ENCODE data around the gene TMTC2.
"Not testable (repeated sequence)": the region's sequence is repeated elsewhere in the genome, so short reads cannot be mapped to it uniquely, and the experiment has no call there.

The TMTC2 gene

DNA sequence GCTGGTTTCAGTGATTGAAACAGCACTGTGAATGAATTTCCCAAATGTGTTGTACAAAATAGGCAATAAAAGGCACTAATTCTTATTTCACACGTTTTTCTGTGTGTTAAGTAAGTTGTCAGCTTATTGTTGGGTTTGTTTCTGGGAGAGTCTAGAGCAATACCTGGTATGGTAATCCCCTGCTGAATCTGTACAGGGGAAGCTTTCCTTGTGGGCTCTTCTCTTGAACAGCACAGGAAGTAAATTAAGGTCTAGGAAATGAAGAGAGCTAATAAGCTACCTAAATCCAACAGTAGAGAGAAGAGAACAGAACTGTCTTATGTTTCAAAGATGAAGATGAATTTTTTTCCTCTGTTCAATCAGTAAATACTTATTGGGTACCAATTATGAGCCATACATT is 406.7 kb downstream of the TMTC2 start:
- no peak for DNase-seq

DNA sequence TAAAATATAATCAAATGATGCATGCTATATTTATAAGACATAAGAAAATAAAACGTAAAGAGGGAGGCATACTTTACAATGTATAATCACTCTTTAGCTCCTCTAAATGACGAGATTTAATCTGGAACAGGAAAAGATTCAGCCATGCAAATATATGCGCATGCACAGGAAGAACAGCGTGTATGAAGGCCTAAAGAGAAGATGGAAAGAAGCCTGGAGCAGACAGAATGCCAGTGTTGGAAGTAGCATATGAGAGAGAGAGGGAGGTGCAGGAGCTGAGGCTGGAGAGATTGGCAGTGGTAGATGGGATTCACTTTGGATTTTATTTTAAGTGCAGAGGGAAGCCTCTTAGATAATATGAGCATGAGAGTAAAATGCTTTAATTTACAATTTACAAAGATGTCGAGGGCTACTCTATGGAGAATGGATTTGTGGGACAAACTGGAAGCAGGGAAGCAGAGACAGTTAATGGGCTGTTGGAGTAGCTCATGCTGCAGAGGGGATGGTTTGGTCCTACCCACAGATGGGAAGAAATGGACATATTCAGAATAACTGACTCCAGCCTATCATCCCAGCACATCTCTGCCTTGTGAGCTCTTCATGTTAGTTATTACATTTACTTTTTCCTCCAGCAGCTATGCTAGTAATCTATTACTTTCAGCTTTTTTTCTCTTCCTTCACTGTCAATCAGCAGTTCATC is 411.1 kb downstream of the TMTC2 start:
- no peak for DNase-seq

DNA sequence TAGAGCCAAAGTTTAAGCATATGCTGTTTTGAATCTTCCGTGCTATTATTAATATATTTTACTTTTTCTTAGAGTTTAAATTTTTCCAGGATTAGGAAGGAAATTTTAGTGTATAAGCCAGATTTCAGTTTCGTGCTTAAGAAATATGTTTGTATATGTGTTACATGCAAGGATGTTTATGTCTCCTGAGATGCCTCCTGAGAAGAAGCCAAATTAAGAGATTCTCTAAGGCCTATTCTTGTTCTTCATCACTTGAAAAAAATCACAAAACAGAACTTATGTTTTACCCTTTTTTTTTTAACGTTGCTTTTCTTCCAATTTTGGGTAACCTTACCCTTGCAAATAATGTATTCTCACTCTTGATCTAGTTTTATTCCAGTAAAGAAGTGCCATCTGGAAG is 412.7 kb downstream of the TMTC2 start:
- DNase-seq: no peak

DNA sequence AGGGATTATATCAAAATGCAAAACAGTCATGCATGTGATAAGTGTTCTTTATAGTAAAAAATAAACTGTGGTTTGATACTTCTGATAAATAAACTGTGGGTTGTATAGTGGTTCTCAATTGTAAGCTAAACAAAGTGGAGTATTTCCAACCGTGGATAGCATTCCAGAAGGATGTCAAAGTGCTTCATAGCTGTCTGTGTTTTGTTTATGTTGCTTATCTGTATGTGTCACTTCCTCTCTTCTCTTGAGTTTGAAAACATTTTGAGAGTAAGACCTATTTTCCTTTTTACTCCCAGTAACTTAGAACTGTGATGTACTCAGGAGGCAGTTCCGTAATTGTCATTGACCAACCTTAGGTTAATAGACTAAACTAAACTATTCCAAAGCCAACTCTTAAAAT is 415.8 kb downstream of the TMTC2 start:
- DNase-seq: no peak

- no peak for DNase-seq
Measured at GRCh38 chr12:83106873-83107272, 420.2 kb downstream of the TMTC2 start.

DNA sequence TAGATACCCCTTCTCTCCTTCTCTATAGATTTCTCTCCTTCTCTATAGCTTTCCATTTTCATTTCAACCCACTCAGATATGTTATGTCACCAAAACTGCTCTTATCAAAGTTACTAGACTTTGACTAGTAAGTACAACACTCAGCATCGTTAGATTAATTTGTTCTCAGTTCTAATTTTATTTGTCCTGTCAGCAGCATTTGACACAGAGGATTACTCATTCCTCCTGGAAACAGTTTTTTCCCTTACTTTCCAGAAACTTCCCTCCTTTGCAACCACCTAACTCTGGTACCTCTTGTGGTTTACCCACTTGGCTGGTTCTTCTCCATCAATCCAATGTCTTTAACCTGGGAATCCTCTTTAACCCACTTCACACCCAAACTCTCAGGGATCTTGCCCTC is 423.7 kb downstream of the TMTC2 start:
- DNase-seq: no peak

- no peak for DNase-seq
Measured at GRCh38 chr12:83113945-83114344, 427.2 kb downstream of the TMTC2 start.

DNA sequence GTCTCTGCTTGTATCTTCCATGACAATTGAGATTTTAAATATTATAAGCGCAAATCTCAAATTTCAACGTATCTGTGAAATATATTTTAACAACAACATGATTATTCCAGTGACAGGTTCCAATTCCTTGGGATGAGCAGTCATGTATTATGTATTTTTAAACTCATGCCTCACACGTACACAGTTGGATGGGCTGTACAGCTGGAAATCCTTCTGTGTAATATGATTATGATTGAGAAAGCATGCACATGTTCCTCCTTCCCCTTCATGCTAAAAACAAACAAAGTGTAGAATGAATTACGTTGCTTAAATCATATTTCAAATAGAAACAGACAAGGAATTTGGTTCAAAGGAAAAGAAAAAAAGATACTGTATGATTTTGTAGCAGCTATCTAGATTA is 428.3 kb downstream of the TMTC2 start:
- no peak for DNase-seq

DNA sequence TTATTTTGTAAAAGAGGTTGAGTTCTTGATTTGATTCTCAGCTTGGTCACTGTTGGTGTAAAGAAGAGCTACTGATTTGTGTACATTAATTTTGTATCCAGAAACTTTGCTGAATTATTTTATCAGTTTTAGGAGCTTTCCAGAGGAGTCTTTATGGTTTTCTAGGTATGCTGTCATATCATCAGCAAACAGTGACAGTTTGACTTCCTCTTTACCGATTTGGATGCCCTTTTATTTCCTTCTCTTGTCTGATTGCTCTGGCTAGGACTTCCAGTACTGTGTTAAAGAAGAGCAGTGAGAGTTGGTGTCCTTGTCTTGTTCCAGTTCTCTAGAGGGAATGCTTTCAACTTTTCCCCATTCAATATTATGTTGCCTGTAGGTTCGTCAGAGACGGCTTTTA is 431.2 kb downstream of the TMTC2 start:
- not testable (repeated sequence) for DNase-seq

DNA sequence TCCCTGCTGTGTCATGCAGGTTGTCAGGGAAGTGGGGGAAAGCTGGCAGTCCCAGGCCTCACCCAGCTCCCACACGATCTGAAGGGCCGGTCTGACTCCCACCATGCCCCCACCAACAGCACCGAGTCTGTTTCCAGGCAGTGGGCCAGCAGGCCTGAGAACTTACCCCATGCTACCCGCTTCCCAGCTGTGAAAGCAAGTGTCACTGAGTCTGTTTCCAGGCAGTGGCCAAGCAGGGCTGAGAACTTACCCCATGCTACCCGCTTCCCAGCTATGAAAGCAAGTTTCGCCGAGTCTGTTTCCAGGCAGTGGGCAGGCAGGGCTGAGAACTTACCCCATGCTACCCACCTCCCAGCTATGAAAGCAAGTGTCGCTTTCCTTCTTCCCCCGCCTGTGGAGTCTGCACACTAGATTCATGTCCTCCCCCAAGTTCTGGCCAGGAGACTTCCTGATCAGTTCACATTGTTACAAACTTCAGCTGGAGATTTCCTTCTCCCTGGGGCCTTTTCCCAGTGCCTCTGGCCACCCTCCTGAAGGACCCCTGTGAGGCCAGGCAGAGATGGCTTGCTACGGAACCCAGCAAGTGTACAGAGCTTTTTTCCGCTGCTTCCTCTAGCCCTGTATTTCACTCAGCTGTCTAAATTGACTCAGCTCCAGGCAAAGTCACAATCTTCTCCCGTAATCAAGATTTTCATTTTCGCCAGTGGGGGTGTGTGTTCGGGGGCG is 435.4 kb downstream of the TMTC2 start:
- no peak for DNase-seq

DNA sequence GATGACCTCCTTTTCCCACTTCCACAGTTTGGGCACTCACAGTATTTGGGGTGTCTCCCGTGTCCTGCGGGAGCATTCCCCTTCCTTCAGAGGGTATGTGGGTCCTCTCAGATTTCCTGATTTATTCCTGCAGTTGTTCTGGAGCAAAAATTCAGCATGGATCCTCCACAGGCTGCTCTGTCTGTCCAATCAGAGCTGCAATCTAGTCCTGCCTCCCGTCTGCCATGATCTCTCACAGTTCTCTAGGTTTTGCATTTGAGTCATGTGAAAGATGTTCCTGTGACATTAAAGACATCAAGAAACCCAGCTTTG is 435.9 kb downstream of the TMTC2 start:
- no peak for DNase-seq

DNA sequence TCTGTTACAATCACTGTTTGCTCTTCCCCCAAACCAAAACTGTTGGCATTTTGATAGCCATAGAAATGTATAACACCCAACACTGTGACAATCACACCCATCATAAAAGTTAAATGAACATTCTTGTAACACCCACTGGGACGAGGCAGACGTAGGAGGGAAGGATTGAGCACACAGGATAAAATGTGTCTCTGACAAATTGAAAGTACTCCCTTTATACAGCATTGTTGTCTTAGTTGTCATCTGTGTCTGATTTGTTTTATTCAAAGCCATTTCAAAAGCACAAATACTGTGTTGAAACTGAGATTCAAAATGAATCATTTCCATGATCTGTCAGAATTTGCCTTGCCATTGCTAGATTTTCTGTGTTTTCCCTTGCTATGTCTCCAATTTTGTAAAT is 436.3 kb downstream of the TMTC2 start:
- DNase-seq: no peak

- DNase-seq: no peak
Measured at GRCh38 chr12:83128540-83128939, 441.8 kb downstream of the TMTC2 start.

DNA sequence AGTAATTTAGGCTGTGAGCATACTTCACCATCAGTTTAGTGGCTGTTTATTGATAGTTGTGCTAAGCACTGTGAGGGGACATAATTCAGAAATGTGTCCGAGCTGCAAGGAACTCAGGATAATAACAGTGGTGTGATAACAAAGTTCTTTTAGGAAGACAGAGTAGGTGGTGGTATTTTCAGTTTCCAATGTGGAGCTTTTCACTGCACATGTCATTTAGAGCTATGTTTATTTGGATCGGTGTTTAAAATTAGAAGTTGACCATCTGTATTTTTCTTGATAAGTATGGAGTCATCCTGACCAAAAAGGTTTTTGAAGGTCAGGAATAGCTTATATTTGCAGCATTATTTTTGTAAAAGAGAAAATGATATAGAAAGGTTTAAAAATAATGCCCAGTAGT is 443.5 kb downstream of the TMTC2 start:
- DNase-seq: no peak

GRCh38 chr12:83132360-83132759 is 445.7 kb downstream of the TMTC2 start:
- DNase-seq: no peak

GRCh38 chr12:83136411-83136810 is 449.7 kb downstream of the TMTC2 start:
- no peak for DNase-seq

DNA sequence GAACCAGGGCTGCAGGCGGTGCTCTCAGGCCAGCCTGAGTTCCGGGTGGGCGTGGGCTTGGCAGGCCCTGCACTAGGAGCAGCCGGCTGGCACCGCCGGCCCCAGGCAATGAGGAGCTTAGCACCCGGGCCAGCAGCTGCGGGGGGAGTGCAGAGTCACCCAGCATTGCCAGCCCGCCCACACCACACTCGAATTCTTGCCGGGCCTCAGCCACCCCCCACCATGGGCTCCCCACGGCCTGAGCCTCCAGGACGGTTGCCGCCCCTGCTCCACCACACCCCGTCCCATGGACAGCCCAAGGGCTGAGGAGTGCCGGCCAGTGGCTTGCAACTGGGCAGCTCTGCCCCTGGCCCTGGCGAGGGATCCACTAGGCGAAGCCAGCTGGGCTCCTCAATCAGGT is 453.4 kb downstream of the TMTC2 start:
- no peak for DNase-seq

GRCh38 chr12:83141460-83141994 is 454.8 kb downstream of the TMTC2 start:
- DNase-seq: no peak

DNA sequence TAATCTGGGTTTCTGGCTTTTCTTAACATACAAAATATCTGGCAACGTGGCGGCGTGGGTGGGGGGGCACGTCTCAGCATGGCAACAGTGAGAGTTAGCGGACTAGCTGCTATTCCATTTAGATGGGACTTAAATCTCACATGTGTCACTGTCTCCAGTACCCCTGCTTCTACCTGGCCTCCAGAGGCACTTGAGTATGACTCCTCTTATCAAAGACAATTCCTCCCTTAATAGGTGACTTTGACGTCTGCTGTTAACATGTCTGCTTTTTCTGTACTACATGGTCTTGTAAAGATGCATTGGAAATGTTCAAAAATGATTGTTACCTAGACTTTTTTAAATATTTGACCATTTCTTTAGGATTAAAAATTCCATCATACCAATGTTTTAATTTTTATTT is 456.2 kb downstream of the TMTC2 start:
- no peak for DNase-seq

GRCh38 chr12:83143950-83144349 is 457.2 kb downstream of the TMTC2 start:
- no peak for DNase-seq

- DNase-seq: no peak
Measured at GRCh38 chr12:83145325-83145840, 458.7 kb downstream of the TMTC2 start.

DNA sequence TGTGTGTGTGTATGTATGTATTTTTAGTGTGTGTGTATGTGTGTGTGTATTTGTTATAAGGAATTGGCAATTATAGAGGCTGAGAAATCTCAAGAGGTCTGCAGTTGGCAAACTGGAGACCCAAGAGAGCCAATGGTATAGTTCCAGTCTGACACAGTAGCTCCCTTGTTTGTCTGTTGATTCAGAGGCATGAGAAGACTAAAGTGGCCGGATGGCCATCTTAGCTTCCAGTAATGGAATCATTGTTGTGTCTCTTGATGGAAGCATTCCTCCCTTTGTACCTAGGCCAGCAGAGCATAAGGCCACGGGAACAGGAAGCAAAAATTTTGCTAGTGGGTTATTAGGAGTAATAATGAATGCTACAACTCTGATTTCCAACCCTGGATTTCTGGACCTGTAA is 460.6 kb downstream of the TMTC2 start:
- DNase-seq: no peak

DNA sequence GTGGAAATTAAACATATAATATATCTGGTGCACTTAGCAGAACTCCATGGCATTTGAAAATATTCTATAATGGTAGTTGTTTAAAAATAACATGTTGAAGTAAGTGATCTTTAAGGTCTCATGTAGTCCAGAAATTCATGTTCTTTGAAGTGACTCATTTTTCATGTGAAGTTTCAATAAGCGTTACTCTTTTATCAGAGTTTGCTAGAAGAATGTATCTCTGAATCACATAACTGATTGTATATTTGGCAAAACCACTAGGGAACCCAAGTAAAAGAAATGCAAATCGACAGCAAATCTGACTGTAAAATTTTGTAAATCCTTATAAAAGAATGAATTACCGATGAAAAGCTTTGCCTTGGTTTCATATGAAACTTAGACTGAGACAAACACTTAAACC is 463.3 kb downstream of the TMTC2 start:
- DNase-seq: no peak

- no peak for DNase-seq
Measured at GRCh38 chr12:83150465-83151189, 463.9 kb downstream of the TMTC2 start.
